ENCODE results near the gene MFAP4.

The MFAP4 gene

GRCh38 chr17:19371259-19372010 is 15.6 kb downstream of the MFAP4 start:
- Histone ChIP-seq H3K4me3 (ENCODE audit: low read depth in 1 of 5, low read length in 5 of 5) (no peak overlapping the region), H3K4me1 (ENCODE audit: control insufficient read depth in 5 of 5, insufficient read depth in 5 of 5, low read length in 5 of 5) (peaks cover 10 to 22% (median 16%) of the 10 kb centered on the region in 5 donors), H3K27ac (ENCODE audit: low read depth, low read length) (no peak overlapping the region), H3K9me3 (ENCODE audit: control insufficient read depth in 5 of 5, low read length in 5 of 5) (no peaks in the 10 kb centered on the region), H3K27me3 (ENCODE audit: control insufficient read depth in 5 of 5, insufficient read depth in 4 of 5, low read length in 5 of 5) (no peaks in the 10 kb centered on the region), H3K36me3 (ENCODE audit: control insufficient read depth in 5 of 5, insufficient read depth in 5 of 5, low read length in 5 of 5) (no peaks in the 10 kb centered on the region), H3K9ac (ENCODE audit: low read length in 5 of 5) (no peak overlapping the region)

GRCh38 chr17:19370493-19370960 is 16.5 kb downstream of the MFAP4 start:
- Histone ChIP-seq H3K4me3 (ENCODE audit: low read depth in 1 of 5, low read length in 5 of 5) (peak overlapping the region in 1 of 5 donors; percentile 6), H3K27me3 (ENCODE audit: control insufficient read depth in 5 of 5, insufficient read depth in 4 of 5, low read length in 5 of 5) (no peaks in the 10 kb centered on the region), H3K9me3 (ENCODE audit: control insufficient read depth in 5 of 5, low read length in 5 of 5) (no peaks in the 10 kb centered on the region), H3K9ac (ENCODE audit: low read length in 5 of 5) (no peak overlapping the region), H3K4me1 (ENCODE audit: control insufficient read depth in 5 of 5, insufficient read depth in 5 of 5, low read length in 5 of 5) (peaks cover 10 to 22% (median 16%) of the 10 kb centered on the region in 5 donors), H3K27ac (ENCODE audit: low read depth, low read length) (no peak overlapping the region), H3K36me3 (ENCODE audit: control insufficient read depth in 5 of 5, insufficient read depth in 5 of 5, low read length in 5 of 5) (no peaks in the 10 kb centered on the region)

- H3K27me3 ChIP-seq (ENCODE audit: control insufficient read depth in 5 of 5, insufficient read depth in 4 of 5, low read length in 5 of 5) = no peaks in the 10 kb centered on the region
- no peak overlapping the region for H3K27ac ChIP-seq (ENCODE audit: low read depth, low read length)
- peaks cover 10 to 22% (median 16%) of the 10 kb centered on the region in 5 donors for H3K4me1 ChIP-seq (ENCODE audit: control insufficient read depth in 5 of 5, insufficient read depth in 5 of 5, low read length in 5 of 5)
- H3K36me3 ChIP-seq (ENCODE audit: control insufficient read depth in 5 of 5, insufficient read depth in 5 of 5, low read length in 5 of 5) = no peaks in the 10 kb centered on the region
- peak overlapping the region in 1 of 5 donors; percentile 6 for H3K4me3 ChIP-seq (ENCODE audit: low read depth in 1 of 5, low read length in 5 of 5)
- no peak overlapping the region for H3K9ac ChIP-seq (ENCODE audit: low read length in 5 of 5)
- H3K9me3 ChIP-seq (ENCODE audit: control insufficient read depth in 5 of 5, low read length in 5 of 5) = no peaks in the 10 kb centered on the region
Measured at GRCh38 chr17:19369846-19370492, 17.0 kb downstream of the MFAP4 start.

- no peak overlapping the region for H3K4me3 ChIP-seq (ENCODE audit: low read depth in 1 of 5, low read length in 5 of 5)
- no peaks in the 10 kb centered on the region for H3K9me3 ChIP-seq (ENCODE audit: control insufficient read depth in 5 of 5, low read length in 5 of 5)
- no peak overlapping the region for H3K27ac ChIP-seq (ENCODE audit: low read depth, low read length)
- H3K27me3 ChIP-seq (ENCODE audit: control insufficient read depth in 5 of 5, insufficient read depth in 4 of 5, low read length in 5 of 5) = no peaks in the 10 kb centered on the region
- peaks cover 10 to 22% (median 16%) of the 10 kb centered on the region in 5 donors for H3K4me1 ChIP-seq (ENCODE audit: control insufficient read depth in 5 of 5, insufficient read depth in 5 of 5, low read length in 5 of 5)
- no peaks in the 10 kb centered on the region for H3K36me3 ChIP-seq (ENCODE audit: control insufficient read depth in 5 of 5, insufficient read depth in 5 of 5, low read length in 5 of 5)
- no peak overlapping the region for H3K9ac ChIP-seq (ENCODE audit: low read length in 5 of 5)
Measured at GRCh38 chr17:19369107-19369778, 17.7 kb downstream of the MFAP4 start.

- no peak overlapping the region for H3K4me3 ChIP-seq (ENCODE audit: low read depth in 1 of 5, low read length in 5 of 5)
- H3K36me3 ChIP-seq (ENCODE audit: control insufficient read depth in 5 of 5, insufficient read depth in 5 of 5, low read length in 5 of 5) = no peaks in the 10 kb centered on the region
- H3K27me3 ChIP-seq (ENCODE audit: control insufficient read depth in 5 of 5, insufficient read depth in 4 of 5, low read length in 5 of 5) = no peaks in the 10 kb centered on the region
- H3K4me1 ChIP-seq (ENCODE audit: control insufficient read depth in 5 of 5, insufficient read depth in 5 of 5, low read length in 5 of 5) = peaks cover 10 to 23% (median 19%) of the 10 kb centered on the region in 5 donors
- H3K9ac ChIP-seq (ENCODE audit: low read length in 5 of 5) = no peak overlapping the region
- H3K27ac ChIP-seq (ENCODE audit: low read depth, low read length) = no peak overlapping the region
- no peaks in the 10 kb centered on the region for H3K9me3 ChIP-seq (ENCODE audit: control insufficient read depth in 5 of 5, low read length in 5 of 5)
Measured at GRCh38 chr17:19368229-19368628, 18.8 kb downstream of the MFAP4 start.

GRCh38 chr17:19366637-19366972 is 20.4 kb downstream of the MFAP4 start:
- Histone ChIP-seq H3K27ac (ENCODE audit: low read depth, low read length) (no peak overlapping the region), H3K27me3 (ENCODE audit: control insufficient read depth in 5 of 5, insufficient read depth in 4 of 5, low read length in 5 of 5) (no peaks in the 10 kb centered on the region), H3K4me1 (ENCODE audit: control insufficient read depth in 5 of 5, insufficient read depth in 5 of 5, low read length in 5 of 5) (peaks cover 12 to 33% (median 29%) of the 10 kb centered on the region in 5 donors), H3K9me3 (ENCODE audit: control insufficient read depth in 5 of 5, low read length in 5 of 5) (no peaks in the 10 kb centered on the region), H3K36me3 (ENCODE audit: control insufficient read depth in 5 of 5, insufficient read depth in 5 of 5, low read length in 5 of 5) (no peaks in the 10 kb centered on the region), H3K4me3 (ENCODE audit: low read depth in 1 of 5, low read length in 5 of 5) (no peak overlapping the region), H3K9ac (ENCODE audit: low read length in 5 of 5) (no peak overlapping the region)

GRCh38 chr17:19365833-19366636 is 21.0 kb downstream of the MFAP4 start:
- Histone ChIP-seq H3K9me3 (ENCODE audit: control insufficient read depth in 5 of 5, low read length in 5 of 5) (no peaks in the 10 kb centered on the region), H3K27ac (ENCODE audit: low read depth, low read length) (no peak overlapping the region), H3K4me3 (ENCODE audit: low read depth in 1 of 5, low read length in 5 of 5) (no peak overlapping the region), H3K27me3 (ENCODE audit: control insufficient read depth in 5 of 5, insufficient read depth in 4 of 5, low read length in 5 of 5) (no peaks in the 10 kb centered on the region), H3K36me3 (ENCODE audit: control insufficient read depth in 5 of 5, insufficient read depth in 5 of 5, low read length in 5 of 5) (no peaks in the 10 kb centered on the region), H3K4me1 (ENCODE audit: control insufficient read depth in 5 of 5, insufficient read depth in 5 of 5, low read length in 5 of 5) (peaks cover 11 to 30% (median 28%) of the 10 kb centered on the region in 5 donors), H3K9ac (ENCODE audit: low read length in 5 of 5) (no peak overlapping the region)

- H3K27ac ChIP-seq (ENCODE audit: low read depth, low read length) = no peak overlapping the region
- no peaks in the 10 kb centered on the region for H3K27me3 ChIP-seq (ENCODE audit: control insufficient read depth in 5 of 5, insufficient read depth in 4 of 5, low read length in 5 of 5)
- H3K4me1 ChIP-seq (ENCODE audit: control insufficient read depth in 5 of 5, insufficient read depth in 5 of 5, low read length in 5 of 5) = peaks cover 6 to 24% (median 22%) of the 10 kb centered on the region in 5 donors
- no peaks in the 10 kb centered on the region for H3K36me3 ChIP-seq (ENCODE audit: control insufficient read depth in 5 of 5, insufficient read depth in 5 of 5, low read length in 5 of 5)
- no peaks in the 10 kb centered on the region for H3K9me3 ChIP-seq (ENCODE audit: control insufficient read depth in 5 of 5, low read length in 5 of 5)
- no peak overlapping the region for H3K9ac ChIP-seq (ENCODE audit: low read length in 5 of 5)
- H3K4me3 ChIP-seq (ENCODE audit: low read depth in 1 of 5, low read length in 5 of 5) = no peak overlapping the region
Measured at GRCh38 chr17:19365499-19365817, 21.5 kb downstream of the MFAP4 start.

GRCh38 chr17:19364699-19365498 is 22.1 kb downstream of the MFAP4 start:
- Histone ChIP-seq H3K4me3 (ENCODE audit: low read depth in 1 of 5, low read length in 5 of 5) (no peak overlapping the region), H3K9me3 (ENCODE audit: control insufficient read depth in 5 of 5, low read length in 5 of 5) (no peaks in the 10 kb centered on the region), H3K9ac (ENCODE audit: low read length in 5 of 5) (no peak overlapping the region), H3K27me3 (ENCODE audit: control insufficient read depth in 5 of 5, insufficient read depth in 4 of 5, low read length in 5 of 5) (no peaks in the 10 kb centered on the region), H3K36me3 (ENCODE audit: control insufficient read depth in 5 of 5, insufficient read depth in 5 of 5, low read length in 5 of 5) (no peaks in the 10 kb centered on the region), H3K27ac (ENCODE audit: low read depth, low read length) (no peak overlapping the region), H3K4me1 (ENCODE audit: control insufficient read depth in 5 of 5, insufficient read depth in 5 of 5, low read length in 5 of 5) (peaks cover 2 to 19% (median 16%) of the 10 kb centered on the region in 5 donors)

Data from subcutaneous abdominal adipose tissue (tissue), 5 donors.